Stimulated activated CD8-positive, alpha-beta memory T cell treated with anti-CD3 and anti-CD28 coated beads, Interleukin-2, amount 100 ng/mL, for 48 hours (primary cell): ENCODE measurements around the gene ATP8A2.
"Not testable (repeated sequence)": the region's sequence is repeated elsewhere in the genome, so short reads cannot be mapped to it uniquely, and the experiment has no call there.

Source experiments
- DNase-seq, 2 donors: peaks; one replicate each; pipeline ENCODE4 v3.0.0-alpha.2; 2020; ENCODE audit warnings: low read depth in 2 of 2

ATP8A2 gene

GRCh38 chr13:26071691-26072090, 699.9 kb downstream of the ATP8A2 start:
- no peak for DNase-seq

GRCh38 chr13:26072335-26072734, 700.6 kb downstream of the ATP8A2 start:
- DNase-seq: not testable (repeated sequence)

GRCh38 chr13:26074706-26075105, 702.9 kb downstream of the ATP8A2 start:
- no peak for DNase-seq
